GM12878 (cell line): ENCODE measurements around the gene S100A6. TPM values are rescaled to one million over a fixed set of nuclear protein-coding genes. Genes with fewer than 3 reads are reported as not detected.

ENCODE experiments used
- ATAC-seq: fragments of 200-7000 bp; cut with Tn5 transposase; 3 replicates; pipeline ENCODE4 v1.9.1; 2020; ENCODE audit warnings: mild to moderate bottlenecking, moderate library complexity
- BruUV-seq: library from RNA; stranded (reverse); fragments of 400-500 nt; replicated peaks from 2 replicates; lab custom pipeline; 2021; lab: Mats Ljungman, UMichigan
- CTCF ChIA-PET: fragments of 300-600 bp; sonication (Branson Sonifier 250); formaldehyde crosslinking; extraction: SDS; loops from one replicate; lab custom pipeline; 2021; ENCODE audit warnings: inconsistent platforms; lab: Yijun Ruan, JAX
- POLR2A ChIA-PET: fragments of 350-600 bp; formaldehyde crosslinking; extraction: SDS; loops from one replicate; lab custom pipeline; 2021; ENCODE audit warnings: inconsistent platforms; lab: Charles Lee
- RAD21 ChIA-PET: fragments of 300-600 bp; sonication (Branson Sonifier 250); formaldehyde crosslinking; loops from one replicate; lab custom pipeline; 2023; ENCODE audit warnings: antibody characterized with exemption; ENCODE audit not compliant: unreplicated experiment; lab: Charles Lee
- SMC1A ChIA-PET: fragments of 300-600 bp; sonication (Branson Sonifier 250); formaldehyde crosslinking; loops from one replicate; lab custom pipeline; 2023; ENCODE audit not compliant: unreplicated experiment, uncharacterized antibody; lab: Charles Lee
- DNase-seq: peaks from one replicate; pipeline ENCODE4 v3.0.0-alpha.2; 2011; ENCODE audit warnings: low read depth, low spot score
- FAIRE-seq: peaks from 3 replicates; lab custom pipeline; 2011; peaks lifted over from hg19 to GRCh38; lab: Jason Lieb, UNC
- H2AFZ ChIP-seq: 2 replicates; pipeline ENCODE4 v1.6.0; 2011; ENCODE audit warnings: low read depth, low read length, control low read depth; ENCODE audit not compliant: control insufficient read depth
- H3K27ac ChIP-seq: 2 replicates; pipeline ENCODE4 v1.5.1; 2011; ENCODE audit warnings: control low read depth; ENCODE audit not compliant: control insufficient read depth, insufficient read depth
- H3K27me3 ChIP-seq, 2 experiments: replicated peaks in 1 of 2; 2 replicates each; pipeline versions ENCODE4 v1.6.0 to v1.6.1; 2011; ENCODE audit warnings: low read length in 1 of 2; ENCODE audit not compliant: control insufficient read depth in 2 of 2, insufficient read depth in 2 of 2
- H3K36me3 ChIP-seq, 2 experiments: 2 replicates each; pipeline ENCODE4 v1.5.1; 2011; ENCODE audit warnings: low read length in 1 of 2; ENCODE audit not compliant: control insufficient read depth in 2 of 2, insufficient read depth in 2 of 2
- H3K4me1 ChIP-seq: 2 replicates; pipeline ENCODE4 v1.6.1; 2011; ENCODE audit warnings: mild to moderate bottlenecking, low read length, moderate library complexity, mixed read lengths; ENCODE audit not compliant: control insufficient read depth, insufficient read depth
- H3K4me2 ChIP-seq: 2 replicates; pipeline ENCODE4 v1.6.0; 2011; ENCODE audit warnings: control low read depth; ENCODE audit not compliant: control insufficient read depth, insufficient read depth
- H3K4me3 ChIP-seq: fragments of 200-600 bp; sonication (generic); 2 replicates; pipeline ENCODE4 v1.5.1; 2016
- H3K79me2 ChIP-seq: 2 replicates; pipeline ENCODE4 v1.6.0; 2011; ENCODE audit warnings: low read length; ENCODE audit not compliant: control insufficient read depth, insufficient read depth
- H3K9ac ChIP-seq: 2 replicates; pipeline ENCODE4 v1.8.0; 2011; ENCODE audit warnings: low read length, control low read depth, mixed read lengths; ENCODE audit not compliant: control insufficient read depth, insufficient read depth
- H3K9me3 ChIP-seq: replicated peaks from 3 replicates; pipeline ENCODE4 v1.5.1; 2011; ENCODE audit warnings: mild to moderate bottlenecking, low read length; ENCODE audit not compliant: control insufficient read depth, insufficient read depth
- H4K20me1 ChIP-seq: 2 replicates; pipeline ENCODE4 v1.6.0; 2011; ENCODE audit not compliant: control insufficient read depth, insufficient read depth
- CEBPB ChIP-seq, 2 experiments: fragments of 150-350 bp in 1 of 2; IDR thresholded peaks; 2 replicates each; pipeline ENCODE4 v1.6.1; 2012 to 2014; ENCODE audit warnings: low read depth in 2 of 2, low read length in 2 of 2, borderline replicate concordance in 1 of 2, inconsistent platforms in 1 of 2
- CHD1 ChIP-seq: IDR thresholded peaks from 2 replicates; pipeline ENCODE4 v1.6.1; 2012; ENCODE audit warnings: low read depth, low read length, improper control_type of control experiment
- EGR1 ChIP-seq, 2 experiments: IDR thresholded peaks; 1 replicate in 1 of 2; 2 replicates in 1 of 2; pipeline ENCODE4 v1.6.1; 2011 to 2012; ENCODE audit warnings: low read depth in 2 of 2, low read length in 2 of 2, borderline replicate concordance in 1 of 2, mild to moderate bottlenecking in 1 of 2, moderate library complexity in 1 of 2
- FOS ChIP-seq: IDR thresholded peaks from 3 replicates; pipeline ENCODE4 v1.6.1; 2011; ENCODE audit warnings: borderline replicate concordance; ENCODE audit not compliant: insufficient read length; ENCODE audit errors: extremely low read depth
- NFIC ChIP-seq: IDR thresholded peaks from 2 replicates; pipeline ENCODE4 v1.6.1; 2012; ENCODE audit warnings: low read depth, mild to moderate bottlenecking, inconsistent platforms, low read length, moderate library complexity
- NFYB ChIP-seq: IDR thresholded peaks from 2 replicates; pipeline ENCODE4 v1.6.1; 2011; ENCODE audit warnings: low read depth, mild to moderate bottlenecking, low read length, improper control_type of control experiment, moderate library complexity; ENCODE audit not compliant: insufficient read depth
- NR2C1 ChIP-seq: fragments of 450-650 bp; IDR thresholded peaks from 2 replicates; pipeline ENCODE4 v1.6.1; 2017; ENCODE audit warnings: antibody characterized with exemption, mild to moderate bottlenecking, moderate library complexity
- NR2C2 ChIP-seq: IDR thresholded peaks from 2 replicates; pipeline ENCODE4 v1.6.1; 2011; ENCODE audit warnings: borderline replicate concordance, low read depth; ENCODE audit not compliant: control insufficient read depth, insufficient read length
- RFX5 ChIP-seq: IDR thresholded peaks from 2 replicates; pipeline ENCODE4 v1.6.1; 2011; ENCODE audit warnings: low read depth, low read length, improper control_type of control experiment
- YY1 ChIP-seq: IDR thresholded peaks from 2 replicates; pipeline ENCODE4 v1.6.1; 2011; ENCODE audit warnings: low read depth, mild to moderate bottlenecking, low read length
- ZNF207 ChIP-seq: fragments of 450-650 bp; IDR thresholded peaks from 2 replicates; pipeline ENCODE4 v1.6.1; 2014; ENCODE audit warnings: antibody characterized with exemption, mild to moderate bottlenecking, borderline replicate concordance
- ZNF592 ChIP-seq: fragments of 450-650 bp; IDR thresholded peaks from 2 replicates; pipeline ENCODE4 v1.6.1; 2017; ENCODE audit warnings: mild to moderate bottlenecking, moderate library complexity
- ZNF622 ChIP-seq: fragments of 450-650 bp; IDR thresholded peaks from 2 replicates; pipeline ENCODE4 v1.6.1; 2017; ENCODE audit warnings: mild to moderate bottlenecking, inconsistent platforms
- WGBS: methylation state at CpG from one replicate; pipeline ENCODE4 v1.1.6; 2016; ENCODE audit warnings: low lambda C conversion rate; ENCODE audit not compliant: insufficient replicate concordance, insufficient coverage; ENCODE audit errors: missing lambda C conversion rate; 5-methylcytosine and 5-hydroxymethylcytosine counted together
- in situ Hi-C: fragments of 300-500 bp; cut with MboI; formaldehyde crosslinking; loops from 9 replicates; pipeline ENCODE4 v1.14.3; 2018; ENCODE audit warnings: mixed read lengths
- intact Hi-C: fragments of 100-400 bp; cut with micrococcal nuclease; formaldehyde crosslinking; loops from one replicate; pipeline ENCODE4 v1.14.2; 2022; ENCODE audit not compliant: unreplicated experiment
- polyA plus RNA-seq, 11 experiments: library from polyadenylated mRNA; depleted of rRNA in 4 of 11; unstranded in 6 of 11; stranded (reverse) in 5 of 11; fragments of >200 nt; fragmentation: Nextera tagmentation in 4 of 11; fragmentation: Illumina TruSeq in 1 of 11; extraction: Ambion mirVana in 4 of 11; extraction: Trizol in 1 of 11; gene quantifications; 1 replicate in 1 of 11; 2 replicates in 10 of 11; pipeline versions ENCODE4 v1.2.1 to v1.2.3, GENCODE V29; 2011 to 2016; ENCODE audit warnings: inconsistent platforms in 2 of 11, missing spikeins in 2 of 11, low read depth in 1 of 11
- total RNA-seq, 4 experiments: library from RNA; depleted of rRNA in 3 of 4; stranded (reverse); fragments of >200 nt in 3 of 4; fragmentation: Illumina TruSeq in 1 of 4; extraction: Trizol in 1 of 4; gene quantifications; 2 replicates each; pipeline versions ENCODE4 v1.2.1 to v1.2.3, GENCODE V29; 2013 to 2021
- TF ChIP-seq, protein P1 (sequence below): fragments of 450-650 bp; IDR thresholded peaks from 2 replicates; pipeline ENCODE4 v1.6.1; 2016; ENCODE audit warnings: mild to moderate bottlenecking, moderate library complexity, borderline replicate concordance
- TF ChIP-seq, protein P2 (sequence below): IDR thresholded peaks from 2 replicates; pipeline ENCODE4 v1.6.1; 2012; ENCODE audit warnings: low read depth, low read length, improper control_type of control experiment

The S100A6 gene
- total and polyA plus RNA-seq, 10 of the 15 experiments (the other 5 are each of a cell fraction or from before 2014, with no cell fraction given), result 7.2 to 121 (median 45.7) TPM

DNA sequence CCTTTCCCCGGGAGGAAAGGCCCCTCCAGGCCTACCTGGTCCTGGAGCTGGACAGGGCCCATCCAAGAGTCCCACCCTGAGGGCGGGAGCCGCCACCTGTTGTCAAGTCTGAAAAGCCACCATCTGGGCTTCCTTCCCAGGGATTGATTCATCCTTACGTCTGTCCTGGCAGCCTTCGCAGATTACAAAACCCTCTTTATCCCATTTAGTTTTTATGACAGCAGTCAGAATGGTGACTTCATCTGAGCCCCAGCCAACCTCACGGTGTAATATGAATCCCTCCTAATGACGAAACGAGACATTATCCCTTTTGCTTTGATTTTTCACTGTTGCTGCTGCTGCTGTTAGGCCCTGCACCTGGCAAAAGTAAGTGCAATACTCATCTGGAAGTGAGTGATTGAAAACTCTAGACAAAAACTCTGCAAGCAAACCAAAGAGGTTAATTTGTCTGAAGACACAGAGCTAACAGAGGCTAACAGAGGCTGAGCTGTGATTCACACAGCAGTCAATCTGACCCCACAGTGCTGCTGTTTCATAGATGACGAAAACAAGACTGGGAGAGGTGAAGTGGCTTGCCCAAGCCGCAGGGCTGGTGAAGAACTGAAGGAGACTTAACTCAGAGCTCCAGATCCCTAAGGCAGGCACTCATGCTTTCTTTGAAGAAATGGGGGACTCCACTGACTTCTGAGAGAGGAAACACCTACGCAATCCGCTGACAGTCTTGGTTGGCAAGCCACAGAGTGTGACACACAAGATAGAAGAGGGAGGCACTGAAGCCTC, 45.3 kb downstream of the S100A6 start:
- Histone ChIP-seq H3K36me3 (no peaks in the 10 kb centered on the region), H3K9ac (no peak overlapping the region), H3K9me3 (no peaks in the 10 kb centered on the region), H3K4me3 (no peak overlapping the region), H3K79me2 (no peaks in the 10 kb centered on the region), H3K27me3 (no peaks in the 10 kb centered on the region; a peak in 2 of 4 replicates), H4K20me1 (no peaks in the 10 kb centered on the region), H3K27ac (no peak overlapping the region), H3K4me2 (no peak overlapping the region), H2AFZ (no peak overlapping the region), H3K4me1 (peaks cover 3% of the 10 kb centered on the region; the same call in 1 of the 2 replicates)
- ChIA-PET POLR2A (no interaction called here), CTCF (interaction anchor here (1.0 to 1.2 kb wide), 2 partner anchors 135 to 178 kb away, joined by 3 read pairs; partner anchors contain the start of gene PGLYRP3), SMC1A (interaction anchor here (1.0 kb wide), 1 partner anchor 11 kb away, joined by 4 read pairs; no protein-coding TSS in a partner anchor), RAD21 (no interaction called here)
- TF ChIP-seq NR2C2, result no peak
- no peak for TF ChIP-seq CEBPB (IDR thresholded peaks at IDR 0.05; ENCODE audit: borderline replicate concordance in 1 of 2, low read depth in 2 of 2, low read length in 2 of 2)
- TF ChIP-seq ZNF592, result no peak
- TF ChIP-seq YY1, result no peak
- no peak for TF ChIP-seq ZNF622
- no peak for TF ChIP-seq RFX5
- TF ChIP-seq FOS, result no peak
- no peak for TF ChIP-seq NFIC
- no peak for TF ChIP-seq CHD1
- no peak for TF ChIP-seq ZNF207
- TF ChIP-seq EGR1 (IDR thresholded peaks at IDR 0.05; ENCODE audit: borderline replicate concordance in 1 of 2, low read depth in 2 of 2, low read length in 2 of 2), result no peak
- no peak for TF ChIP-seq NR2C1
- TF ChIP-seq NFYB, result no peak
- TF ChIP-seq, protein P1, sequence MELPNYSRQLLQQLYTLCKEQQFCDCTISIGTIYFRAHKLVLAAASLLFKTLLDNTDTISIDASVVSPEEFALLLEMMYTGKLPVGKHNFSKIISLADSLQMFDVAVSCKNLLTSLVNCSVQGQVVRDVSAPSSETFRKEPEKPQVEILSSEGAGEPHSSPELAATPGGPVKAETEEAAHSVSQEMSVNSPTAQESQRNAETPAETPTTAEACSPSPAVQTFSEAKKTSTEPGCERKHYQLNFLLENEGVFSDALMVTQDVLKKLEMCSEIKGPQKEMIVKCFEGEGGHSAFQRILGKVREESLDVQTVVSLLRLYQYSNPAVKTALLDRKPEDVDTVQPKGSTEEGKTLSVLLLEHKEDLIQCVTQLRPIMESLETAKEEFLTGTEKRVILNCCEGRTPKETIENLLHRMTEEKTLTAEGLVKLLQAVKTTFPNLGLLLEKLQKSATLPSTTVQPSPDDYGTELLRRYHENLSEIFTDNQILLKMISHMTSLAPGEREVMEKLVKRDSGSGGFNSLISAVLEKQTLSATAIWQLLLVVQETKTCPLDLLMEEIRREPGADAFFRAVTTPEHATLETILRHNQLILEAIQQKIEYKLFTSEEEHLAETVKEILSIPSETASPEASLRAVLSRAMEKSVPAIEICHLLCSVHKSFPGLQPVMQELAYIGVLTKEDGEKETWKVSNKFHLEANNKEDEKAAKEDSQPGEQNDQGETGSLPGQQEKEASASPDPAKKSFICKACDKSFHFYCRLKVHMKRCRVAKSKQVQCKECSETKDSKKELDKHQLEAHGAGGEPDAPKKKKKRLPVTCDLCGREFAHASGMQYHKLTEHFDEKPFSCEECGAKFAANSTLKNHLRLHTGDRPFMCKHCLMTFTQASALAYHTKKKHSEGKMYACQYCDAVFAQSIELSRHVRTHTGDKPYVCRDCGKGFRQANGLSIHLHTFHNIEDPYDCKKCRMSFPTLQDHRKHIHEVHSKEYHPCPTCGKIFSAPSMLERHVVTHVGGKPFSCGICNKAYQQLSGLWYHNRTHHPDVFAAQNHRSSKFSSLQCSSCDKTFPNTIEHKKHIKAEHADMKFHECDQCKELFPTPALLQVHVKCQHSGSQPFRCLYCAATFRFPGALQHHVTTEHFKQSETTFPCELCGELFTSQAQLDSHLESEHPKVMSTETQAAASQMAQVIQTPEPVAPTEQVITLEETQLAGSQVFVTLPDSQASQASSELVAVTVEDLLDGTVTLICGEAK, result no peak
- TF ChIP-seq, protein P2, sequence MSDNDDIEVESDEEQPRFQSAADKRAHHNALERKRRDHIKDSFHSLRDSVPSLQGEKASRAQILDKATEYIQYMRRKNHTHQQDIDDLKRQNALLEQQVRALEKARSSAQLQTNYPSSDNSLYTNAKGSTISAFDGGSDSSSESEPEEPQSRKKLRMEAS, result no peak
- no peak for FAIRE-seq
- ATAC-seq, result no peak
- intact Hi-C loops, result no loop called here
- 40% methylated on average over 12 of the region's 12 CpGs for WGBS
- in situ Hi-C loops, result no loop called here
- BruUV-seq, result no TSS peak
- no peak for DNase-seq
